ENCODE results near the gene TIA1. TPM values are rescaled to one million over a fixed set of nuclear protein-coding genes. Genes with fewer than 3 reads are reported as not detected.
"Not testable (repeated sequence)": the region's sequence is repeated elsewhere in the genome, so short reads cannot be mapped to it uniquely, and the experiment has no call there.

Gene TIA1
- polyA plus RNA-seq (2011; rRNA removed) (139 and 192 TPM in 2 replicates), polyA minus RNA-seq (2011; rRNA and poly(A)+ RNA removed) (173 and 180 TPM in 2 replicates)

DNA sequence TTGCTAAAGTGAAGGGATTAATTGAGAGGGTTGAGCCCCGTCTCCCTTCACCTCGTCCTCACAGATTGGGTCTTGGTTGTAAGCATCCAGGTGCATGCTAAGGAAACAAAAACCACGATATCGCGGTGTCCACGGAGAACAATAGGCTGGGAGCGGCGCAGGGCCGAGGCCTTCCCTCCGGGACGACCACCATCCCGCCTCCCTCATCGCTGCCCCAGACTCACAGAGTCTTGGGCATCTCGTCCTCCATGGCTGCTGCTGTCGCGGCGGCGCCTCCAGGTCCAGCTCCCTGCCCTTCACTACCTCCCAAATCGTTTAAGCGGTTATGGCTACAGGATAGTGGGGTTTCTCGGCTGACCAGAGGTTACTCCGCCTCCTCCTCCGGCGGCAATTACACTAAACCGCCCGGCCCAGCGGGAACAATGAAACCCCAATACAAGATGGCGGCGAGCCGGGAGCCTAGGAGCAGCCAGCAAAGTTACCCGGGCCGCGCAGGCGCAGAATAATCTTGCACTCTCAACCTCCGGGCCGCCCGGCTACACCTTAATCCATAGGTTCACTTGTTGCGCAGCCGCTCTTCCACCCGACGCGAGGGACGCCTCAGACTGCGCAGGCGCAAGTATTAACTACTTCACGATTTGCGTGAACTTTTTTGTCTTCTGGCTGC, at the start of gene TIA1:
TSS of gene TIA1 (minus strand) at position 448 of the 667 bp plus-strand sequence. CDS start at position 250, 198 bp downstream.
- peak; percentile 96 for DNase-seq (ENCODE audit: low read depth, low spot score)
- POLR2A ChIA-PET, result interaction anchor here (1.5 to 1.7 kb wide), 2 partner anchors 10 to 45 kb away, joined by 4 to 10 read pairs; partner anchors contain the start of genes PCYOX1 and SNRPG
- CTCF ChIA-PET, result no interaction called here
- H3K27ac ChIP-seq (ENCODE audit: low read depth, low read length), result peak within 1 kb of the TSS; percentile 99
- TF ChIP-seq CTCF (IDR thresholded peaks at IDR 0.05; ENCODE audit: low read depth, low read length), result no peak
- peak within 1 kb of the TSS; percentile 95 for H3K4me3 ChIP-seq (ENCODE audit: low read depth, low read length)
- no peaks in the 10 kb centered on the region for H3K9me3 ChIP-seq (ENCODE audit: control insufficient read depth, insufficient read depth, low read length)
- no peaks in the 10 kb centered on the region for H3K27me3 ChIP-seq (ENCODE audit: control insufficient read depth, insufficient read depth, low read length)

- H3K27ac ChIP-seq (ENCODE audit: low read depth, low read length); H3K27me3 ChIP-seq (ENCODE audit: control insufficient read depth, insufficient read depth, low read length); DNase-seq (ENCODE audit: low read depth, low spot score); H3K4me3 ChIP-seq (ENCODE audit: low read depth, low read length); H3K9me3 ChIP-seq (ENCODE audit: control insufficient read depth, insufficient read depth, low read length); CTCF ChIA-PET; POLR2A ChIA-PET: not testable (repeated sequence)
Observed at GRCh38 chr2:70297828-70298227, 49.4 kb upstream of the TIA1 start.

GRCh38 chr2:70283500-70284191, 35.2 kb upstream of the TIA1 start:
- DNase-seq (ENCODE audit: low read depth, low spot score), result no peak
- Histone ChIP-seq H3K27me3 (ENCODE audit: control insufficient read depth, insufficient read depth, low read length) (no peaks in the 10 kb centered on the region), H3K9me3 (ENCODE audit: control insufficient read depth, insufficient read depth, low read length) (no peaks in the 10 kb centered on the region), H3K4me3 (ENCODE audit: low read depth, low read length) (no peak overlapping the region), H3K27ac (ENCODE audit: low read depth, low read length) (no peak overlapping the region)
- ChIA-PET CTCF (no interaction called here), POLR2A (interaction anchor here (0.5 to 1.4 kb wide), 2 partner anchors 10 to 543 kb away, joined by 3 to 5 read pairs; partner anchors contain the start of gene SNRPG)
- no peak for TF ChIP-seq CTCF (IDR thresholded peaks at IDR 0.05; ENCODE audit: low read depth, low read length)

DNA sequence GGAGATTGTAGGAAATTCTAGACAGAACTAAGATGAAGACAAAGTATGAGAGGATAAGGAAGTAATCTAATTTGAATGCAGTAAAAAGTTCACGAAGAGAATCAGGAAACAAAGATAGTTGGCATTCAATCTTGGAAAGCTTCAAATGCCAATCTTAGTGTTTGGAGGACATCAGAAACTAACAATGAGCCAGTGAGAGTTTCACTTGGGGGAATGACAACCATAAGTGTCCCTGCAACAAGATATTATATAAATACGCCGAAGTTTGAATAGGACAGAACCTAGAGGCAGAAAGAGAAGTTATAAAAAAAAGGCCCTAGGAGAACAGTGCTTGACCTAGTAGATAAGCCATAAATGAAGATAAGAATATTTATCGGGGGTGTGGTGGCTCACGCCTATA, 34.0 kb upstream of the TIA1 start:
- Histone ChIP-seq H3K9me3 (ENCODE audit: control insufficient read depth, insufficient read depth, low read length) (no peaks in the 10 kb centered on the region), H3K27me3 (ENCODE audit: control insufficient read depth, insufficient read depth, low read length) (no peaks in the 10 kb centered on the region), H3K27ac (ENCODE audit: low read depth, low read length) (no peak overlapping the region), H3K4me3 (ENCODE audit: low read depth, low read length) (no peak overlapping the region)
- TF ChIP-seq CTCF (IDR thresholded peaks at IDR 0.05; ENCODE audit: low read depth, low read length), result no peak
- no peak for DNase-seq (ENCODE audit: low read depth, low spot score)
- POLR2A ChIA-PET, result no interaction called here
- CTCF ChIA-PET, result no interaction called here

DNA sequence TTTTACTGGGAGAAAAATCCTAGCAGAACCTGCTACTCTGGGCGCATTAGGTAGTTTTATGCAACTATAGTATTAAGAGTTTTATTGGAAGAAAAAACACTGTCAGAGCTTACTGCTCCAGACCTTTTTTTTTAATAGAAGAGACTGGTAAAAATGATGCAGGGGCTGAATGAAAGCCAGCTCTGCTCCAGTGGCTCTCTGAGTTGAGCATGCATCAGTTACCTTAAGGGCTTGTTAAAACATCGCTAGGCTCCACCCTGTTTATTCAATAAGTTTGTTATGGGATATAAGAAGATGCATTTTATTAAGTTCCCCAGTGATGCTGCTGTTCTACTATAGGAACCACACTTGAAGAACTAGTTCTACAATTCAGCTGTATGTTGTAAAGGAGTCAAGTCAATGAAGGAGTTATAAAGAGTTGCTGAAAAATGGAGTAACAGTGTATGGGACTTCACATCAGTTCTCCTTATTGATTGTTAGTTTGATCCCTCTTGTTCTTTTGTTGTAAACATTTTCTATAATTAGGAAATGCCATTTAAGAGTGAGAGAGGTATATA, 31.9 kb upstream of the TIA1 start:
- no peak overlapping the region for H3K27ac ChIP-seq (ENCODE audit: low read depth, low read length)
- no peak for DNase-seq (ENCODE audit: low read depth, low spot score)
- H3K27me3 ChIP-seq (ENCODE audit: control insufficient read depth, insufficient read depth, low read length), result no peaks in the 10 kb centered on the region
- no peak overlapping the region for H3K4me3 ChIP-seq (ENCODE audit: low read depth, low read length)
- ChIA-PET CTCF (no interaction called here), POLR2A (no interaction called here)
- TF ChIP-seq CTCF (IDR thresholded peaks at IDR 0.05; ENCODE audit: low read depth, low read length), result no peak
- H3K9me3 ChIP-seq (ENCODE audit: control insufficient read depth, insufficient read depth, low read length), result no peaks in the 10 kb centered on the region

Data from AG04450 (cell line).